ENCODE data around the gene TAOK2.

Gene TAOK2

DNA sequence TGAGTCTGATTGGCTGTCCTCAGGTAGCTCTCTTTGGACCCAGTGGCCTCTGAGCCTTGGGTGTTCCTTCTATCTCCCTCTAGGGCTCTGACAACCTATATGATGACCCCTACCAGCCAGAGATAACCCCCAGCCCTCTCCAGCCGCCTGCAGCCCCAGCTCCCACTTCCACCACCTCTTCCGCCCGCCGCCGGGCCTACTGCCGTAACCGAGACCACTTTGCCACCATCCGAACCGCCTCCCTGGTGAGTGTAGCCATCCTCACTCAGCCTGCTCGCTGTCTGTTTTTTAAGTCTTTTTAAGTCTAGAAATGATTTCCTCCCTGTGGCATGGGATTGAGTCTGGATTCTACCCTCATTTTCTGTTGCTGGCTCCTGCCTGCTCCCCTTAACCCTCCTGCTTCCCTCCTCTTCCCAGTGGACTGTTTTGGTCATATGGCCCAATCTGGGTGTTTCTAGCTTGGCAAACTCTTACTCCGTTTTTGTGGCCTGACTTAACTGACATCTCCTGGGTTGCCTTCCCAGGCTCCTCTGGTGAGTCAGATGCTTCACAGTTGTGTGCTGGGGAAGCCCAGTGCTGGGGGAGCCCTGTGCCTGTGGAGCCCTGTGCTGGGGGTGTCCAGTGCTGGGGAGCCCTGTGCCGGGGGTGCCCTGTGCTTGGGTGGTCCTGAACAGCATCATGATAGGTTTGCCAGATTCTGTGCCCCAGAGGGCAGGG is 9.9 kb downstream of the TAOK2 start:
- no peak for DNase-seq (ENCODE audit: insufficient read length)
- no peak for FAIRE-seq
- TF ChIP-seq POLR2AphosphoS5 (IDR thresholded peaks at IDR 0.05; ENCODE audit: low read depth, low read length), result no peak
- no peak for TF ChIP-seq POLR2A (IDR thresholded peaks at IDR 0.05; ENCODE audit: low read depth, low read length)
- no peak for TF ChIP-seq TAF1 (IDR thresholded peaks at IDR 0.05; ENCODE audit: borderline replicate concordance, low read depth, low read length)

DNA sequence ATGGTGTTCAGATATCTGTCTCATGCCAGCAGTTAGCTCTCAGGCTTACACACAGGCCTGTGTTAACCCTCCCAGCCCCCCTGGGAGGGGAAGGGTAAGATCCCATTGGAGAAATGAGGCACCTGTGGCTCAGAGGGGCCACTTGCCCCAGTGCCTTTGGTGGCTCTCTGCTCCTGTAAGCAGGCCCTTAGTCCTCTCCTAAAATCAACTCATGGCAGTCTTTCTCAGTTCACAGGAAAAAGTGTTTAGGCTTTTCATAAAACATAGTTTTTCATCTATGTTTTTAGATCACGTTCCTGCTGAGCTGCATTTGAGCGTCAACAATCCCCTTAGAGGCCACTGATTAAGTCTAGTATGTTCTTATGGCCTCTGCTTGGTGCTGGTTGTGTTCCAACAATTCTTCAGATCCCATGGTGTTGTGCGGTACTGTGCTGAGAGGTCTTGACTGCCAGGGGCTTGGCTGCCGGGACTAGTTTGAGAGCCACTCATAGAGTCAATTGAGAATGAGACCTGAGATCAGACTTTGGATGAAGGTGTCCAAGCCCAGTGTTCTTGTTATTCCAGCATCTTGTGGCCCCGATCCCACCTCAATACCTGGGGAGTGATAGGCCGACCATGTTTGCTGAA is 10.6 kb downstream of the TAOK2 start:
- TF ChIP-seq POLR2A (IDR thresholded peaks at IDR 0.05; ENCODE audit: low read depth, low read length) (no peak), TAF1 (IDR thresholded peaks at IDR 0.05; ENCODE audit: borderline replicate concordance, low read depth, low read length) (no peak), POLR2AphosphoS5 (IDR thresholded peaks at IDR 0.05; ENCODE audit: low read depth, low read length) (no peak)
- DNase-seq (ENCODE audit: insufficient read length) (no peak), FAIRE-seq (no peak)

DNA sequence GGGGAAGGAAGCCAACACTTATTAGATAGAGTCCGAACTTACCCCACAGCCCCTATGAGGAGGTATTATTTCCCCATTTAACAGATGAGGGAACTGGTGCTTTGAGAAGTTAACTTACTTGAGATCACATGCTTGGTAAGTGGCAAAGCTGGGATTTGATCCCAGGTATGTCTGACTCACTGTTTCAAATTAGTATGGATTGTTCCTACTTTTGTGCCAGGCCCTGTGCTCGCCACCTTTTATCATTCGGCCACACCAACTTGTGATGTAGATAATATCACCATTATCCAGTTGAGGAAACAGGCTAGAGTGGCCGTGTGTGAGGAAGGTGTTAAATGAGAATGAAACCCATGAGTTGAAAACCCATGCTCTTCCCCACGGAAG is 11.1 kb downstream of the TAOK2 start:
- DNase-seq (ENCODE audit: insufficient read length) (no peak), FAIRE-seq (no peak)
- TF ChIP-seq TAF1 (IDR thresholded peaks at IDR 0.05; ENCODE audit: borderline replicate concordance, low read depth, low read length) (no peak), POLR2A (IDR thresholded peaks at IDR 0.05; ENCODE audit: low read depth, low read length) (no peak), POLR2AphosphoS5 (IDR thresholded peaks at IDR 0.05; ENCODE audit: low read depth, low read length) (no peak)

DNA sequence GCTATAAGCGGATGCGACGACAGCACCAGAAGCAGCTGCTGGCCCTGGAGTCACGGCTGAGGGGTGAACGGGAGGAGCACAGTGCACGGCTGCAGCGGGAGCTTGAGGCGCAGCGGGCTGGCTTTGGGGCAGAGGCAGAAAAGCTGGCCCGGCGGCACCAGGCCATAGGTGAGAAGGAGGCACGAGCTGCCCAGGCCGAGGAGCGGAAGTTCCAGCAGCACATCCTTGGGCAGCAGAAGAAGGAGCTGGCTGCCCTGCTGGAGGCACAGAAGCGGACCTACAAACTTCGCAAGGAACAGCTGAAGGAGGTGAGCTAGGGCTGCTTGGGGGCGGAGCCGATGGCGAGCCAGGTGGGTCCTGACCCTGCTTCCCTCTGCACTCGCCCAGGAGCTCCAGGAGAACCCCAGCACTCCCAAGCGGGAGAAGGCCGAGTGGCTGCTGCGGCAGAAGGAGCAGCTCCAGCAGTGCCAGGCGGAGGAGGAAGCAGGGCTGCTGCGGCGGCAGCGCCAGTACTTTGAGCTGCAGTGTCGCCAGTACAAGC is 11.7 kb downstream of the TAOK2 start:
- TF ChIP-seq TAF1 (IDR thresholded peaks at IDR 0.05; ENCODE audit: borderline replicate concordance, low read depth, low read length) (no peak), POLR2A (IDR thresholded peaks at IDR 0.05; ENCODE audit: low read depth, low read length) (no peak), POLR2AphosphoS5 (IDR thresholded peaks at IDR 0.05; ENCODE audit: low read depth, low read length) (no peak)
- FAIRE-seq (no peak), DNase-seq (ENCODE audit: insufficient read length) (no peak)

DNA sequence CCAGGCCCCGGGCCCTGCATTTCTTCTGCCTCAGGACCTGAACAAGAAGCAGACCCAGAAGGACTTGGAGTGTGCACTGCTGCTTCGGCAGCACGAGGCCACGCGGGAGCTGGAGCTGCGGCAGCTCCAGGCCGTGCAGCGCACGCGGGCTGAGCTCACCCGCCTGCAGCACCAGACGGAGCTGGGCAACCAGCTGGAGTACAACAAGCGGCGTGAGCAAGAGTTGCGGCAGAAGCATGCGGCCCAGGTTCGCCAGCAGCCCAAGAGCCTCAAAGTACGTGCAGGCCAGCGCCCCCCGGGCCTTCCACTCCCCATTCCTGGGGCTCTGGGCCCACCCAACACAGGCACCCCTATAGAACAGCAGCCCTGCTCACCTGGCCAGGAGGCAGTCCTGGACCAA is 12.6 kb downstream of the TAOK2 start:
- no peak for DNase-seq (ENCODE audit: insufficient read length)
- TF ChIP-seq TAF1 (IDR thresholded peaks at IDR 0.05; ENCODE audit: borderline replicate concordance, low read depth, low read length), result no peak
- TF ChIP-seq POLR2A (IDR thresholded peaks at IDR 0.05; ENCODE audit: low read depth, low read length), result no peak
- no peak for TF ChIP-seq POLR2AphosphoS5 (IDR thresholded peaks at IDR 0.05; ENCODE audit: low read depth, low read length)
- FAIRE-seq, result no peak

DNA sequence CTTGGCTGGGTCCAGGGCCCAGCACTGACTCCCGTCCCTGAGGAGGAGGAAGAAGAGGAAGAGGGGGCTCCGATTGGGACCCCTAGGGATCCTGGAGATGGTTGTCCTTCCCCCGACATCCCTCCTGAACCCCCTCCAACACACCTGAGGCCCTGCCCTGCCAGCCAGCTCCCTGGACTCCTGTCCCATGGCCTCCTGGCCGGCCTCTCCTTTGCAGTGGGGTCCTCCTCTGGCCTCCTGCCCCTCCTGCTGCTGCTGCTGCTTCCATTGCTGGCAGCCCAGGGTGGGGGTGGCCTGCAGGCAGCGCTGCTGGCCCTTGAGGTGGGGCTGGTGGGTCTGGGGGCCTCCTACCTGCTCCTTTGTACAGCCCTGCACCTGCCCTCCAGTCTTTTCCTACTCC is 13.3 kb downstream of the TAOK2 start:
- TF ChIP-seq POLR2A (IDR thresholded peaks at IDR 0.05; ENCODE audit: low read depth, low read length) (no peak), TAF1 (IDR thresholded peaks at IDR 0.05; ENCODE audit: borderline replicate concordance, low read depth, low read length) (no peak), POLR2AphosphoS5 (IDR thresholded peaks at IDR 0.05; ENCODE audit: low read depth, low read length) (no peak)
- no peak for FAIRE-seq
- DNase-seq (ENCODE audit: insufficient read length), result no peak

DNA sequence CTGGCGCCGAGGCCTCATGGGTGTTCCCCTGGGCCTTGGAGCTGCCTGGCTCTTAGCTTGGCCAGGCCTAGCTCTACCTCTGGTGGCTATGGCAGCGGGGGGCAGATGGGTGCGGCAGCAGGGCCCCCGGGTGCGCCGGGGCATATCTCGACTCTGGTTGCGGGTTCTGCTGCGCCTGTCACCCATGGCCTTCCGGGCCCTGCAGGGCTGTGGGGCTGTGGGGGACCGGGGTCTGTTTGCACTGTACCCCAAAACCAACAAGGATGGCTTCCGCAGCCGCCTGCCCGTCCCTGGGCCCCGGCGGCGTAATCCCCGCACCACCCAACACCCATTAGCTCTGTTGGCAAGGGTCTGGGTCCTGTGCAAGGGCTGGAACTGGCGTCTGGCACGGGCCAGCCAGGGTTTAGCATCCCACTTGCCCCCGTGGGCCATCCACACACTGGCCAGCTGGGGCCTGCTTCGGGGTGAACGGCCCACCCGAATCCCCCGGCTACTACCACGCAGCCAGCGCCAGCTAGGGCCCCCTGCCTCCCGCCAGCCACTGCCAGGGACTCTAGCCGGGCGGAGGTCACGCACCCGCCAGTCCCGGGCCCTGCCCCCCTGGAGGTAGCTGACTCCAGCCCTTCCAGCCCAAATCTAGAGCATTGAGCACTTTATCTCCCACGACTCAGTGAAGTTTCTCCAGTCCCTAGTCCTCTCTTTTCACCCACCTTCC is 13.9 kb downstream of the TAOK2 start:
- DNase-seq (ENCODE audit: insufficient read length) (no peak), FAIRE-seq (no peak)
- TF ChIP-seq POLR2A (IDR thresholded peaks at IDR 0.05; ENCODE audit: low read depth, low read length) (no peak), TAF1 (IDR thresholded peaks at IDR 0.05; ENCODE audit: borderline replicate concordance, low read depth, low read length) (no peak), POLR2AphosphoS5 (IDR thresholded peaks at IDR 0.05; ENCODE audit: low read depth, low read length) (no peak)

DNA sequence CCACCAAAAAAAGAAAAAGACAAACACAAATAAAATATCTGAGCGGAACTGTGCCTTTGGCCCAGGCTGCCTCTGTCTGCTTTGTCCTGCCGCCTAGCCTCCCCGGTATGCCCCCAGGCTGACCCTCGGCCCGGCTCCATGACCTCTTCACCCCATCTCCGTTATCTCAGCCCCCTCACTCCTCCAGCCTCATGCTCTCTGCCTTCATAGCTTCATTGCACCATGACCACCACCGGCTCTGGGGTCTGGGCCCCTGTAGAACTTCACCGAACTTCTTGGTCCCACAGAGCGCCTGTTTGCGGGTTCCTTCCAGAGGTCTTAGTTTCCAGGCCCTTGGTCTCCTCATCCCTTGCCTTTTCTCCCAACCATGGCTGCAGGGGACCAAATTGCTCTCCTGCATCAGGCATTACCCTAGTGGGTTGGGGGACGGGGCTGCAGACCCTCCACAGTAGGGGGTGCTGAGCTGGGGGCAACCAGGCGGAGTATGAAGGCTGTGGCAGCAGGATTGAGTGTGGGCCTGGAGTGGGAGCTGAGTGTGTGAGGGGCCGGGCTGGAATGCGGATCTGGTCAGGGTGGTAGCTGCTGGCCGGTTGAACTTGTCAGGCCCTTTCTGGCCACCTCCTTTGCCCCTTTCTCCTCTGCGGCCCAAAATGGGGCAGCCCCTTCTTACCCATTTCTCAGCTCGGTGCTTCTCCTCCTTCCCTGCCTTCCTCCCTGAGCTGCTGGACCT is 14.8 kb downstream of the TAOK2 start:
- FAIRE-seq, result no peak

DNA sequence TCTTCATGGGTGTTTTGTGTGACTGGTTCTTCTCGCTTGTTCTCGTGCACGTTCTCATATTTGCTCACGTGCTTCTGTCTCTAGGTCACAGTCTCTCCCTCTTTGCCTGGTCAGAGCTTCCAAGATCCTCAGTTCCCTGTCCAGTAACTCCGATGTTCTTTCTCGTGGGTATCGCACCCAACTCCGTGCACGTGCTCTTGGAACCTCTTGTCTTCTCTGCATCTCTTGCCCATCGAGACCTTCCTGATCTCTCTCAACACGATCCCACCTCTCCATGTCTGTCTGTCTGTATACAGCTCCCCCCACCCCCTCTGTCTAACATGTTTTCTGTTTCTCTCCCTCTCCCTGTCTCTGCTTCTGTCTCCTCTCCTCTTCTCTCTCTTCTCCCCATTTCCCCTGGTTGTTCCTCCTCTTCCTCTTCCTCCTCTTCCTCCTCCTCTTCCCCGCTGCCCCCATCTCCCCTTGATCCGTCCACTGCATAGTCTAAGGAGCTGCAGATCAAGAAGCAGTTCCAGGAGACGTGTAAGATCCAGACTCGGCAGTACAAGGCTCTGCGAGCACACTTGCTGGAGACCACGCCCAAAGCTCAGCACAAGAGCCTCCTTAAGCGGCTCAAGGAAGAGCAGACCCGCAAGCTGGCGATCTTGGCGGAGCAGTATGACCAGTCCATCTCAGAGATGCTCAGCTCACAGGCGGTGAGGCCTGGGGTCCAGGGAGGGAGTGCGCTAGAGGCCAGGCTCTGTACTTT is 15.6 kb downstream of the TAOK2 start:
- DNase-seq (ENCODE audit: insufficient read length) (no peak), FAIRE-seq (no peak)
- TF ChIP-seq POLR2A (IDR thresholded peaks at IDR 0.05; ENCODE audit: low read depth, low read length) (no peak), POLR2AphosphoS5 (IDR thresholded peaks at IDR 0.05; ENCODE audit: low read depth, low read length) (no peak), TAF1 (IDR thresholded peaks at IDR 0.05; ENCODE audit: borderline replicate concordance, low read depth, low read length) (no peak)

More for the DNA sequence above, 14.8 kb downstream of the TAOK2 start:
- TF ChIP-seq POLR2A (IDR thresholded peaks at IDR 0.05; ENCODE audit: low read depth, low read length) (no peak), TAF1 (IDR thresholded peaks at IDR 0.05; ENCODE audit: borderline replicate concordance, low read depth, low read length) (no peak), POLR2AphosphoS5 (IDR thresholded peaks at IDR 0.05; ENCODE audit: low read depth, low read length) (no peak)
- no peak for DNase-seq (ENCODE audit: insufficient read length)

DNA sequence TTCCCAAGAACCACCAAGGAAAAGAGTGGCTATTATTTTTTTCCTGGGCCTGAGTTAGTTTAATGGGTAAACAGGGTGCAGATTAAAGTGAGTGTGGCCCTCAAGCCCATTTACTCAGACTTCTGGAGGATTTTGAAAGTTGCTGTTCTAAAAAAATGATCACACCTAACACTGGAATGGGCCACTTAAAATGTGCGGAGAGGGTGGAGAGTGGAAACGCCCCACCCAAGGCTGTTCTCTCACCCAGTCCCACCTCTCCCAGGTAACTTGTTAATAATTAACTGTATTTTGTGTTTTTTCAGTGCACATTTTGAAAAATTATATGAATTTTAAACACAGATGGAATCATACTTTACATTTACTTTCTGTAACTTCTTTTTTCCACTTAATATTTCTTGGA is 16.4 kb downstream of the TAOK2 start:
- DNase-seq (ENCODE audit: insufficient read length) (no peak), FAIRE-seq (no peak)

More for the DNA sequence above, 16.4 kb downstream of the TAOK2 start:
- no peak for TF ChIP-seq POLR2A (IDR thresholded peaks at IDR 0.05; ENCODE audit: low read depth, low read length)
- TF ChIP-seq TAF1 (IDR thresholded peaks at IDR 0.05; ENCODE audit: borderline replicate concordance, low read depth, low read length), result no peak
- no peak for TF ChIP-seq POLR2AphosphoS5 (IDR thresholded peaks at IDR 0.05; ENCODE audit: low read depth, low read length)

All from GM12892 (cell line).